Putamen (tissue), 1 donor: ENCODE results near the gene EML4.
"Not testable (repeated sequence)": the region's sequence is repeated elsewhere in the genome, so short reads cannot be mapped to it uniquely, and the experiment has no call there.

ENCODE experiments used
- DNase-seq: peaks from one replicate; pipeline ENCODE4 v3.0.0-alpha.2; 2016; ENCODE audit warnings: low spot score

Gene EML4

DNA sequence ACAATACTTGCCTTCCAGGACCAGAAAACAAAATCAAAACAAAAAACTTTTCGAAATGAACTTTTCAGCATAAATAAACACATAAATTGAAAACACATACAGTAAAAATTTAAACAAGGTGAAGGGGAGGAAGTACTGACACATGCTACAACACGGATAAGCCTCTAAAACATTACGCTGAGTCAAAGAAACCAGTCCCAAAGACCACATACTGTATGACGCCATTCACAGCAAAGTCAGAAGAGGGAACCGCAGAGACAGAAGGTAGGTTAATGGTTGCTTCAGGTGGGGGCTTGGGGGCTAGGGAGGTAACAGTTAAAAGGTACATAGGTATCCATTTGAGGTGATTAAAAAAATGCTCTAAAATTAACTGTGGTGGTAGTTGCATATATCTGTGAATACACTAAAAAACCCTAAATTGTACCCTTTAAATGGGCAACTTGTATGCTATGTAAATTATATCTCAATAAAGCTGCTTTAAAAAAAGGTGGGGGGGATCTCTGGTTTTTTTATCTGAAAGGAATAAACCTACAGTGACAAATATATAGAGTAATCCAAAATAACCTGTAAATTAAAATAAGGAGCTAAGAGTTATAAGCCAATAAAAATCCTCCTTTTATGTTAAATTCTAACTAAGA lies 184.8 kb downstream of the EML4 start:
- no peak for DNase-seq

DNA sequence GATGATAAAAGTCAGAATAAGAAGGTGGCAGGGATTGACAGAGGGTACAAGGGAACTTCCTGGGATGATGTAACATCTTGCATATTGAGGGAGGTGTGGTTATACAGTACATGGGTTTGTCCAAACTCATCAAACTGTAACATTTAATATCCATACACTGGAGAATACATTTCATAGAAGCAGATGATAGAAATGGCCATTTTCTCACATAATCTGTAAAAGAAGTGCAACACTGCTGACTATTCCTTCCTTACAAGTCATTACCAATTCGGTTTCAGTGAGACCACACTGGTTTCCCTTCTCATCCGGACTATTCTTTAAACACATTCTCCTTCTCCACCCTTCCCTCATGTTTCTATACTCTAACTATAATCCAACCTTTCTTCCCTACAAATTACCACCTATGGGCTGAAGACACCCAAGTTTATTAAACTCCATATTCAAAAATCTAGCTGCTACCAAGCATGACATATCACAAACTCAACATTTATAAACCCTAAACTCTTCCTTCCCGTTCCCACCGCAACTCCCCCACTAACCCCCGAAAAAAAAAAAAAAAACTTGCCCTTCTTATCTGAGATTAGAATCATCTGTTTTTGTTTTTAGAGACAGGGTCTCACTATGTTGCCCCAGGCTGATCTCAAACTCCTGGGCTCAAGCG lies 190.3 kb downstream of the EML4 start:
- no peak for DNase-seq

DNA sequence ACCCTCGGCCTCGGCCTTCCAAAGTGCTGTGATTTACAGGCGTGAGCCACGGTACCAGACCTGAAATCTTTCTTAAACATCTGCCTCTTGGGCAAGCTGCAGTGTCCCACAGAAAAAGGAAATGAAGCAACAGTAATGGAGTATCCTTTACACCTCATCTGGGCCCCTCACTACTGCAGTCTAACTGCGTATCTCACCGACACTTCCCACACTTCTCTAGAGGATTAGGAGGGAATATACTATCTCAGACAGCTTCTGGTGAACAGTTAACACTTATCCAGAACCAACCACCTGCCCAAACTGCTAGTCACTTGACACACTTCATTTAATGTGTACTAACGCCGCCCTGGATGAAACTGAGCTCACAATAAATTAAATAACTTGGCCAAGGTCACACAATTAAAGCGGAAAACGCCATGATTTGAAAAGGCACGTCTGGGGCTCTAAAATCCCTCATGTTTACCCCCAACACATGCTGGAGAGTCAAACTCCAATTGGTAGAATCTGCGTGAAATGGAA lies 190.9 kb downstream of the EML4 start:
- DNase-seq: no peak

DNA sequence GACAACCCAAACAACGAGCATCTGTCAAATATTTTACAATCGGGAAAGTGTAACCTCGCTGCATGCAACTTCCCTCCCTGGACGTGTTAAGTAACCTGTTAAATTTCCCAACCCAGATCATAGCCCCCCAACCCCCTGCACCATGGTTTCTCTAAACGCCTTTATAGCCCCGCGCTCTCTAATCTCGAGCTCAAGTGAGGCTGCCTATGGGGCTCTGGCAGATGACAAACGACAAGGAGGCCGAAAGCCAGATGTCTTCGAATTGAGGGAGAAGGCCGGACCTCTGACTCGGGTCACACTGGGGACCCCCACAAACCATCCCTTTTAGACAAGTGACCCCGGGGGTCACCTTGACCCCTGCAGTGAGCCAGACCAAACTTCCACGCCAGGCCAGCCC lies 191.3 kb downstream of the EML4 start:
- no peak for DNase-seq

DNA sequence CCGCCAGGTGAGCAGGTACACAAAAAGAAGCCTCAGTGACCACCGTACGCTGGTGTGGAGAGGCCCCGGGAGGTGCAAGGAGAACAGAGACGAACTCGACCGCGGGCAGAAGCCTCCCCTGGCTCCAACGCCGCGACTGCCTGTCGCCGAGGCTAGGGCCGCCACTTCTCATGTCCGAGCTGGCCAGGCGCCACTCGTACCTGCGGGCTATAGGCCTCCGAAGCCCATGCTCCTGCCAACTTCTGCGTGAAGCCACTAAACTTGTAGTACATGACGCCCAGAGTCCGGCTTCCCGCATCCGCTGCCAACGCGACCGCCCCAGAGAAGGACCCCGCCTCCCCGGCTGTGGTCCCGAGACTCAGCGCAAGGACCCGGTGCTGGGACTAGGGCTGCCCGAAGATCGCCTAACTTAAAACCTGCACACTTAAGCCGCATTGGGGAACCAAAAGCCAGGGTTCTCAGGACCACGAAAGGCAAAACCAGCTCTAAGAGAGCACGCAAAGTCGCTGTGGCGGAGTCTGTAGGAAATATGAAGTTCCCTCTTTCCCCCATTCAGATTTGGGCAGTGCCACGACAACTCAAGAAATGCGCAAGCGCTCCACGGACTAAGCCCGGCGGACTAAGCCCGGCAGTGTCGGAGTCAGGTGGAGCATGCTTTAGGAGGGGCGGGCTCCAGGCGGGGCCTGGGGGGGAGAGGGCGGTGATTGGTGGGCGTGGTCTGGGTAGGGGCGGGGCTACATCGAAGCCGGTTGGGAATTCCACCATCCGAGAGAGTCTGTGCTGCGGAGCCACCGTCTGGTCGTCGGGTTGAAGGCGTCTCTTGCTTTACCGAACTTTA lies 192.0 kb downstream of the EML4 start, which contains the start of gene COX7A2L:
Gene COX7A2L, minus strand, starts transcription at position 328 of the 838 bp plus-strand sequence. Its CDS starts 56 bp downstream, at position 272.
- DNase-seq: peak; percentile 98

DNA sequence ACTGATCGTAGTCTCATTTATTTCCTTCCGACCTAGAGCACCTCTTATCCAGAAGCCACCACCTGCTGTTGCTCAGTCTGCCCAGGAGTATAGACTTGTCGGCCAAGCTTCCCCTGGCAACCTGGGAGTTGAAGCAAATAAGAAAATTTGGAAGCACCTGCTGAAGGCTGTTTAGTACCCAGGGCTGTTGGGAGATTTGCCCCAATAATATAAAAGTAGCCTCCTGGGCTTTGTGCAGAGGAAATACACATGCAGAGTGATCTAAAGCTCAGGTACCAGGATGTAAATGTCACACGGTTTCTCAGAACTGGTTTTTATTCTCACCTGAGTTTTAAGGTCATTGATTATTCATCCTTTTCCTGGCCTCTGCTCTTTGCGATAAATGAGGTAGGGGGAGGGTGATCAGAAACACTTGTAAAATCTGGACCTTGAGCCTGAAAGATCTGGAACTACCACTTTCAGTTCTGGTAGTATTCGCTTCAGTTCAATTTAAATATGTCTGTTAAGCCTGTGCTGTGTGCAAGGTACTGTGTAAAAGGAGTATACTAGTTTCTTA lies 192.7 kb downstream of the EML4 start:
- no peak for DNase-seq

DNA sequence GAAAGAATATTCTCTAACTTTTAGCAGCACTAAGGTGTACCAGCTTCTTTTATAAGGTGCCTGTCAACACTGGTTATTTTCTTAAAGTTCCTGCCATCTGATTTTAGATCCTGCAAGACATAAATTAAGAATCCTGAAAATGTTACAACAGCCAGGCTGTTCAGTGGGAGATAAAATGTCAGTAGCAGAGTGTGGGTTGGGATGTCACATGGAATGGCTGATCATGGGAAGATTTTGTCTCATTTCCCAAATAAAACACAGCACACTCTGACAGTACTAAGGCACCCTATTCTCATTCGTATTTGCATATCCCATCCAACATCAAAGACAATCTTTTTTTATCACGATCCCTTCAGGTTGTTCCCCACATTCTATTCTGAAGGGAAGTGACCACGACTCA lies 194.3 kb downstream of the EML4 start:
- peak; percentile 78 for DNase-seq

DNA sequence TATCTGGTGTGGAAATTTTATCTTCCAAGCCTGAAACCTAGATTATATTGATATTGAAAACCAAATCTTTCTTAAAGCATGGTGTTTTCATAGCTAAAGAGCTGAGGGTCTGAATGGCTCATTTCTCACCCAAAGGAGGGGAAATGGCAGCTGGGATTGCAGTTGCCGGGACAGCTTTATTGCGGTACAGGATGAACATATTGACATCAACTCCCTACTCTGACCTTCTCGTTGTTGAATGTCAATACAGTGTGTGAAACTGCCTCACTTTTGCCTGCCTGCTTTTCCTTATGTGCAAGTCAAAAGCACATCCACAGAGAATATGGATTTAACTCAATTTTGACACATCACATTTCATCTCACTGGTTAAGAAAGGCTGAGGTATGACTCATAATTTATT lies 195.5 kb downstream of the EML4 start:
- DNase-seq: no peak

DNA sequence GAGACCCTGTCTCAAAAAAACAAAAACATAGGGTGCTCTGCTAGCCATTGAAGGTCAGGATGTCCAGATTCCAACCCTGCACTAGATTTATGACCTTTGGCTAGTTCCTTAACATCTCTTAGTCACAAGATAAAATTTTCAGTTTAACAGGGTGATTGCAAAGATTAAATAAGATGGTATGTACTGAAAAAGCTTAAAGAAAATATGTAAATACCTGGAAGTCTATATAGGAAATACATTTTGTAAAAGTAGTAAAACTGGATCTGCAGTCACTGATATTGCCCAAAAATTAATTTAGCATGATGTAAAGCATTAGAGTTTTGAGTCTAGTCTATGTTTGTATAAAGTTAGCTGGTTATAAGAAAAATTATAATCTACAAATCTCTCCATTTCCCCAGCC lies 197.3 kb downstream of the EML4 start:
- no peak for DNase-seq

DNA sequence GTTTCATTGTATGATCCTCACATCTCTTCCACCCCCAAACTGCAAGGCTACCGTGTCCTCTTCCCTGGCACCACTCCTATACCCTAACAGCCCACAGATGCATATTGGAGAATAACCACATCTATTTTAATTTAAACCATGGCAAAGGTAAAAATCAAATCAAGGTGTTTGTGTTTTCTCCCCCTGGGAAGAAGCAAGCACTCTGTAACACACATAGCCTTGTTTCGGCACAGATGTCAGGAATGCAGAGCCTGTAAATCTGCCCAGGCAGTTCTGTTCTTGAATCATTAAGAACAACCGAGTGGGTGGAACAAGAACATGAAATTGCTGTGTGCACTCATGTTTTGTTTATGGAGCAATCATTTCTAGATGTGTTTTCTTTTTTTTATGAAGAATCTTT lies 198.7 kb downstream of the EML4 start:
- no peak for DNase-seq

DNA sequence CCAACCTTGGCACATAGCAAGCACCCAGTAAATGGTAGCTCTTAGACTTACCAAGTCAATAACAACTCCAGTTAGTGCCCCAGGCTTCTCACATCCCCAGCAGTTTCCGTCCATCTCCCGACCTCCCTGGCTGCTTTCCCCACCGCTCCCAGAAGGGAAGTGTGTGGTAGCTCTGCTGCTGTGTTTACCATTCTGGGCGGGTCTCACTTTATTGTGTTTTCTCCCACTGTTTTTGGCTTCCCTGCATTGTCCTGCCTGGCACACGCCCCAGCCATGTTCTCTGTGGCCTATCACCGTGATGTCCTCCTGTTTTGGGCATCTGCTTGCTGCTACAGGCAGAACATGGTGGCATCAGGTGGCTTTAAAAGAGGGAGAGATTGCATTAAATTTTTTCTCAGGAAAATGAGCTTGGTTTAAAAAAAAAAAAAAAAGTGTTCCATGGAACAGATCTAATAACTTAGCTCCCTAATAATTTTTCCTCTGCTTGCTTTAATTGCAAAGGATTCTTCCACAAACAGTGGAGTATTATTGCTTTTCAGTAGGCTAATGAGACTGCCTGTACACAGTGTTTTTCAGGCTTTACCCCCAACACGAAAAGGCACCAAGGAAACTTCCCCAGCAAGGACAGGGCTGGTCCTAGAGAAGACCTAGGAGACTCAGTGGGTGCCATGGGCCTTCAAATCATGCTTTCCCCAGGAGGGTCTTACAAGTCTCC lies 199.8 kb downstream of the EML4 start:
- DNase-seq: no peak

DNA sequence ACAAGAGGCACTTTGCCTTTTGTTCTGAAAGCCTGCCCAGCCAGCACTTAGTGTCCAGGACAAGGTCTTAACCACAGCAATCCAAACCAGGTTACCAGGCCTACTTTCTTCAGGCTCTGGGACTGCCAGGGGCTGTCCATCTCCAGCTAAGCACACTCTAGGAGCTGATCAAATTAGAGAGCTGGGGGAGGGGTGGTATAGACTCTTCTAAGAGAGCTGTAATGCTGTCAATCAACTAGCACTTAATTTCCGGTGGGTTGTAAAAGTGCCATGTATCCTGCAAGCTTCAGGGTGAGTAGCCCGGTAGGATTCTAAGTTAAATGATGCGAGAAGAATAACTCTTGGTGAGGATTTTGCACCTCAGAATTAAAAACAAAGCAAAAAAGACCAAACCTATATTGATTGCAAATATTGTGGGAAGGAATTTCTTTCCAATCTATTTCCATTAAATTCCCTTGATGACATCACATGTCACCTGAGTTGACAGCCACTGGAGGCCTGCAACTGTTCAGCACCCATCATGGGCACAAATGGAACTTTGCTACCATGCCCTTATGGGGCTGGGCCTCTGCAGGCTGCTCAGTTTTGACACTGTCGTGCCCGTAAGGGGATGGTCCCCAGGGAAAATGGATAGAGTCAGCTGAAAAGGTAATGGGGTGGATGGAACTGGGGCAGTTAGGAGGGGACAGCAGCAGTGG lies 200.5 kb downstream of the EML4 start:
- no peak for DNase-seq

DNA sequence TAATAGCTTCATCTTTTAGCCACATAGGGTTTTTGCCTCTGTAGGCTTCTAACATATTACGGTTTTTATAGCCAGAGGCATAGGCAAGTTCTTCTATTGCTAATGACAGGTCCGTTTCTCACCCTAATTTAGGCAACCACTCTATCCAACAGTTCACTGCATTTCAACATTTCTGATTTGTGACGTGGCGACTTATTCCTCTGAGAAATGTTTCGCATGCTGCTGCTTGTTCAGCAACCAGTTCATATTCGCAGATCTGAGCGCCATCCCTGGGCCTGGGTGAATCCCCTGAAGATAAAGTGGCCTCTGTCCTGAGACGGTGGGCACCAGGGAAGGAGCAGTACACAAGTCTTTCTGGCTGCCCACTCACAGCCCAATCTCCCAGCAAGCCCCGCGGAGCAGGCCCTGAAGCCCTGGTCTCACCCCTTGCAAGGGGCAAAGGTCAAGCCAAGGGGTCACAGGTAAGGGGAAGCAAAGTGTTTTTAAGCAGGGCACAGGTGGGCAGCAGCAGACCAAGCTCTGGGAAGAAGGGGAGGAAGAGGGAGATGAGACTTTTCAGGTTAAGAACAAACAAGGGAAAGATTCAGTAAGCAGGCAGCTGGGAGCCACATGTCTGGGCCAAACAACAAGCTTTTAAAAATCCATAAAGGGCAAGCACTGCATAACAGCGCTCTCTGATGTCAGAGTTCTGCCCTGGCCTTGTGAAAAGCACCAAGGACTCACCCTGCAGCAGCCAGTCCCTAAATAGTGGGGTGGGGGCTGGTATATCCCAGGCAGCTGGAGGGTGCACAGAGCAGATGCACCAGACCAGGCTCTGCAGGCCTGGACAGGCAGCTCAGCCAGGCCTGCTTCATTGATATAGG lies 202.7 kb downstream of the EML4 start:
- DNase-seq: no peak

DNA sequence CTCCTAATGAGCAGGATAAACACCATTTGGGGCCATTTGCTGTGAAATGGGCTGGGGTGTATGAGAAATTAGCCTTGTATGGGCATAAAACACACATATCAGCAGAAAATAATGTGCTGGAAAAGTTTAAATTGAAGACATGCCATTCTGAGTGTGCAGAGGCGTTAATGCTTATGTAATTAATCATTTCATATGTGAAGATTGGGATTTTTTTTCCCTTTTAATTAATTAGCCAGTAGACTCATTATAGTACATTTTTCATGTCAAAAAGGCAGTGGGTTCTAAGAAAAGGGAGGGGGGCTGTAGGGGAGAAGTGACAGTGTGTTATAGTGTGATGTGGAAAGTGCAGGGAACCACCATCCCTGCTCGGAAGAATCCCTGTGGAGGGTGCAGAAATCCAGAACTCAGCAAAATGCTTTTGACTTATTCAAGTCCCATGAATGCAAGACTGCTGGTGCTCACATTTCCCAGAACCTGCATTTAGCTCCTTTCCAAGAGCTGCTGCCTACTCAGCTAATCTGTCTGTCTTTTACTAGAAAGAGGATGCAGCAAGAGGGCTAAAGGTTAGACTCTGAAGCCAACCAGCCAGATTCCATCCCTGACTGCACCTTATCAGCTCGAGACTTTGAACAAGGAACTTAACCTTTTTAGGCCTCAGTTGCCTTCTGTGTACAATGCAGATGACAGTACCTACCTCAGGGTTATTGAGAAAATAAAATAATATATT lies 203.5 kb downstream of the EML4 start:
- no peak for DNase-seq

DNA sequence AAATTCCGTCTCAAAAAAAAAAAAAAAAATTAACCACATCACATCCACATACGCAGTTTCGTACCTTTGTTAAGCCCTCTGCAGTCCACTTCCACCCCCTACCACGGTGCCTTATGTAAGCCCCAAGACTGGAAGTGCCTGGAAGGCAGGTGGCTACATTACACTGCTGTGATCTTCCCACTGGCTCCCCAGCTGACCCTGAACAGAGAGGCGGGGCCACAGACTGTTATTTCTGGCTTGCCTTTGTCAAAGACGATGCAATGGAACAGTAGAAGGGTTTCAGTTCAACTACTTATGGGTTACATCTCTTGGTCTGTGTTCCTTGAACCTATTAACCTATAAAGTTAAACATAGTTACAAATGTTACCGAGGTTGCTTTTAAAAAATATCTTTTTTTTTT lies 207.6 kb downstream of the EML4 start:
- DNase-seq: no peak

DNA sequence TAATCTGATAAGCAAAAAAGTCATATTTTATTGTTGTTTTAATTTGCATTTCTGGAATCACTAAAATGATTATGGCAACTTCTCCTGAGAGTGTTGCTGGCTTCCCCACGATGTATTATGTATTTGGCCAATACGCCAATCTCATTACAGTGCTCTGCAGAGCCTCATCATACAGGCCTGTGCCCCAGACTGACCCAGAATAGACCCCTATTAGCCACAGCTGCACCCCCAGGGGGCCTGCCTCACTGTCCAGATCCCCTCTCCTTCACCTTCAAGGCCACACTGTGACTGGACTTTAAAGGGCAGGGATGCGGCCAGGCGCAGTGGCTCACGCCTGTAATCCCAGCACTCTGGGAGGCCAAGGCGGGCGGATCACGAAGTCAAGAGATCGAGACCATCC lies 209.3 kb downstream of the EML4 start:
- DNase-seq: no peak

DNA sequence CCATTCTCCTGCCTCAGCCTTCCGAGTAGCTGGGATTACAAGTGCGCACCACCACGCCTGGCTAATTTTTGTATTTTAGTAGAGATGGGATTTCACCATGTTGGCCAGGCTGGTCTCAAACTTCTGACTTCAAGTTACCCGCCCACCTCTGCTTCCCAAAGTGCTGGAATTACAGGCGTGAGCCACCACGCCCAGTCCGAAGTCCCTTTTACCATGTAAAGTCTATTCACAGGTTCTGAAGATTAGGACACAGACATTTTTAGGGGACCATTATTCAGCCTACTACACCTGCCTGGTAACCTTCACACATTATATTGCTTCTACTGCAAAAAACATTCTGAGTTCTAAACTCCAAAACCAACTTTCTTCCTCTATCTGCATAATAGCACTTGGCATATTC lies 210.9 kb downstream of the EML4 start:
- DNase-seq: not testable (repeated sequence)

DNA sequence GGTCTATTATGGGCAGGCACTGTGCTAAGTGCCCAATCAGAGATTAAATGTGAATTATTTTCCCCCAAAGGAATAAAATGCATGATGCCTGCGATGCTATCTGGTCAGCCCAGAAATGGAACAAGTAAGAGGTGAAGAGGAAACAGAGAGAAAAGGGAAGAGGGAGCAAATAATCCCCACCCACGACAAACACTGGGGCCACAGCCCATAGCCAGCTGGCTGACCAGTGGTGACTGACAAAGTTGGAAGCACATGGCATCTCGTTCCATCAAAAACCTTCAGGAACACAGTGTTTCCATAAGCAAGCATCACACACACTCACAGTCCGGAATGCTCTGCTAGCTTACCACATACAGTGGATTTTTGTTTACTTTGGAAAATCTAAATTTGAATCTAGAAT lies 213.0 kb downstream of the EML4 start:
- DNase-seq: no peak
